SK-N-SH treated with all-trans-retinoic acid at 6 μM for 48 hours (cell line): Measurements from ENCODE around the gene KRTAP5-4.
"Not testable (repeated sequence)": the region's sequence is repeated elsewhere in the genome, so short reads cannot be mapped to it uniquely, and the experiment has no call there.

Experiments used
- ARNTL ChIP-seq: fragments of 450-650 bp; formaldehyde crosslinking; IDR thresholded peaks from 2 replicates; pipeline ENCODE4 v1.5.0; 2020; ENCODE audit warnings: low read depth, mild to moderate bottlenecking, moderate library complexity, borderline replicate concordance
- CSRNP3 ChIP-seq: fragments of 250-450 bp; sonication (Bioruptor Pico); IDR thresholded peaks from 2 replicates; pipeline ENCODE4 v1.5.1; 2021; ENCODE audit warnings: mild to moderate bottlenecking, moderate library complexity
- ISL1 ChIP-seq: fragments of 250-450 bp; sonication (Bioruptor Pico); IDR thresholded peaks from 2 replicates; pipeline ENCODE4 v2.1.2; 2022; ENCODE audit warnings: mild to moderate bottlenecking, moderate library complexity
- PATZ1 ChIP-seq: fragments of 250-450 bp; sonication (Bioruptor Pico); IDR thresholded peaks from 2 replicates; pipeline ENCODE4 v1.8.0; 2020; ENCODE audit warnings: mild to moderate bottlenecking, moderate library complexity, borderline replicate concordance
- ZC3H10 ChIP-seq: fragments of 250-450 bp; sonication (Bioruptor Pico); IDR thresholded peaks from 2 replicates; pipeline ENCODE4 v1.5.1; 2021; ENCODE audit warnings: mild to moderate bottlenecking, moderate library complexity
- ZNF8 ChIP-seq: fragments of 450-650 bp; formaldehyde crosslinking; IDR thresholded peaks from 2 replicates; pipeline ENCODE4 v1.5.0; 2020; ENCODE audit warnings: mild to moderate bottlenecking, moderate library complexity

GRCh38 chr11:1646540-1646939 lies 24.6 kb upstream of the KRTAP5-4 start:
- not testable (repeated sequence) for TF ChIP-seq ZNF8, ARNTL, CSRNP3, ISL1, ZC3H10, PATZ1 (CRISPR knock-in tag)
